Measurements from ENCODE around the gene HSD3B1. TPM values are rescaled to one million over a fixed set of nuclear protein-coding genes. Genes with fewer than 3 reads are reported as not detected.

Gene HSD3B1
- polyA plus RNA-seq, 1 of the 3 experiments (the other 2 are of a cell fraction): not detected

DNA sequence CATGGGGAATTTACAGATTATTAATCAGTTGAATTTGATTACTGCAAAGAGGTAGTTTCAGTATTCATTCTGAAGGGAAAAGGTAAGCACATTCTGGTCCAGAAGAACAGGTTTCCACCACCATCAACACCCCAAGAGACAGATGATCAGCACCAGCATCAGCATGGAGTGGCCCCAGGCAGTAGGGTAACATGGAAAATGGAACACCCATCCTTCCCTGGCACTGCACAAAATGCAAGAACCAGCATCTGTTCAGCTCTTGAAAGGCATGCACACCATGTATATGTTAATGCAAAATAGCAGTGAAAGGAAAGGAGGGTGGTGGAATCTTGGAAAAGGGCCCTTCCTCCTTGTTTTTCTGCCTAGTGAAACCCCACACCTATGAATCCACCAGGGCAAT lies 9.2 kb downstream of the HSD3B1 start:
- no peak overlapping the region for H2AFZ ChIP-seq (ENCODE audit: low read depth)
- H3K36me3 ChIP-seq (replicated peaks in 1 of 2; ENCODE audit: control insufficient read depth in 1 of 2, insufficient read depth in 2 of 2, low read length in 1 of 2): no peaks in the 10 kb centered on the region
- CTCF ChIA-PET: no interaction called here
- H3K27me3 ChIP-seq (ENCODE audit: insufficient read depth): peaks cover 14% of the 10 kb centered on the region
- no peak overlapping the region for H3K27ac ChIP-seq (ENCODE audit: low read depth in 2 of 2, low read length in 1 of 2)
- H3K4me1 ChIP-seq (ENCODE audit: control insufficient read depth in 1 of 2, insufficient read depth in 2 of 2, low read depth in 1 of 2, low read length in 1 of 2): no peaks in the 10 kb centered on the region
- DNase-seq: no peak
- no peak overlapping the region for H3K4me3 ChIP-seq (ENCODE audit: low read depth in 2 of 2, low read length in 1 of 2)
- no peak overlapping the region for H3K9ac ChIP-seq
- H3K9me3 ChIP-seq: no peaks in the 10 kb centered on the region
- H4K20me1 ChIP-seq (ENCODE audit: insufficient read depth): no peaks in the 10 kb centered on the region
- no peaks in the 10 kb centered on the region for H3K9me2 ChIP-seq
- POLR2A ChIA-PET: no interaction called here
- no peaks in the 10 kb centered on the region for H3F3A ChIP-seq (replicated peaks; ENCODE audit: insufficient read depth)
- TF ChIP-seq YY1 (IDR thresholded peaks at IDR 0.05; ENCODE audit: low read depth) (no peak), TAF1 (IDR thresholded peaks at IDR 0.05; ENCODE audit: borderline replicate concordance, low read depth, low read length) (no peak), FOXM1 (IDR thresholded peaks at IDR 0.05; ENCODE audit: low read depth) (no peak), RXRA (IDR thresholded peaks at IDR 0.05; ENCODE audit: borderline replicate concordance, low read depth) (no peak), NFIC (IDR thresholded peaks at IDR 0.05; ENCODE audit: borderline replicate concordance) (no peak), CHD2 (IDR thresholded peaks at IDR 0.05; ENCODE audit: low read length, partially characterized antibody) (no peak), RFX5 (IDR thresholded peaks at IDR 0.05; ENCODE audit: low read length) (no peak), JUND (IDR thresholded peaks at IDR 0.05) (no peak), EZH2phosphoT487 (IDR thresholded peaks at IDR 0.05; ENCODE audit: borderline replicate concordance, low read depth) (no peak), NRF1 (IDR thresholded peaks at IDR 0.05; ENCODE audit: low read depth, low read length) (no peak)
- H3K79me2 ChIP-seq (ENCODE audit: insufficient read depth): no peaks in the 10 kb centered on the region
- H3K4me2 ChIP-seq: no peak overlapping the region

DNA sequence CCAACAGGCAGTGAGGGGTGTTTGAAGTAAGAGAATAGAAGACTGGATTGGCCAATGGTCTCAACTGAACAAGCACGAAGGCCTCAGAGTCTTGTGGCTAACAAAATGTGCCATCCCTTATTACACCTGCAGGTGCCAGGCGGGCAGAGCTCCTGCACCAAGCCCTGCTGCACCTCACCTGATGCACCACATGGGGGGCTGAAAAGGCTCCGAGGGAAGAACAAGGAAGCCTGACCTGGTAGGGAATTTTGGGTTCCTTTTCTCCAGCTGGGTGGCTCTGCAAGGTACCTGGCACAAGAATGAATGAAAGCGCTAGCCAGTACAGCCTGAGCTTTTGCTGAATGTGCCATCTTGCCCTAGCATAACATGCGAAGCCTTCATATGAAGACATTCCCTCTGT lies 9.7 kb downstream of the HSD3B1 start:
- no peaks in the 10 kb centered on the region for H3K9me3 ChIP-seq
- H3F3A ChIP-seq (replicated peaks; ENCODE audit: insufficient read depth): no peaks in the 10 kb centered on the region
- no peak overlapping the region for H3K27ac ChIP-seq (ENCODE audit: low read depth in 2 of 2, low read length in 1 of 2)
- no peak overlapping the region for H3K9ac ChIP-seq
- 3% methylated on average over 5 of the region's 5 CpGs for WGBS (ENCODE audit: low lambda C conversion rate)
- H3K27me3 ChIP-seq (ENCODE audit: insufficient read depth): peaks cover 10% of the 10 kb centered on the region
- no peak for DNase-seq
- H3K4me1 ChIP-seq (ENCODE audit: control insufficient read depth in 1 of 2, insufficient read depth in 2 of 2, low read depth in 1 of 2, low read length in 1 of 2): no peaks in the 10 kb centered on the region
- CTCF ChIA-PET: no interaction called here
- H3K9me2 ChIP-seq: no peaks in the 10 kb centered on the region
- no peak overlapping the region for H3K4me3 ChIP-seq (ENCODE audit: low read depth in 2 of 2, low read length in 1 of 2)
- H3K4me2 ChIP-seq: no peak overlapping the region
- no peaks in the 10 kb centered on the region for H3K36me3 ChIP-seq (replicated peaks in 1 of 2; ENCODE audit: control insufficient read depth in 1 of 2, insufficient read depth in 2 of 2, low read length in 1 of 2)
- H3K79me2 ChIP-seq (ENCODE audit: insufficient read depth): no peaks in the 10 kb centered on the region
- POLR2A ChIA-PET: no interaction called here
- no peaks in the 10 kb centered on the region for H4K20me1 ChIP-seq (ENCODE audit: insufficient read depth)
- no peak overlapping the region for H2AFZ ChIP-seq (ENCODE audit: low read depth)
- no peak for TF ChIP-seq RXRA (IDR thresholded peaks at IDR 0.05; ENCODE audit: borderline replicate concordance, low read depth)
- no peak for TF ChIP-seq TAF1 (IDR thresholded peaks at IDR 0.05; ENCODE audit: borderline replicate concordance, low read depth, low read length)
- TF ChIP-seq, protein P1, sequence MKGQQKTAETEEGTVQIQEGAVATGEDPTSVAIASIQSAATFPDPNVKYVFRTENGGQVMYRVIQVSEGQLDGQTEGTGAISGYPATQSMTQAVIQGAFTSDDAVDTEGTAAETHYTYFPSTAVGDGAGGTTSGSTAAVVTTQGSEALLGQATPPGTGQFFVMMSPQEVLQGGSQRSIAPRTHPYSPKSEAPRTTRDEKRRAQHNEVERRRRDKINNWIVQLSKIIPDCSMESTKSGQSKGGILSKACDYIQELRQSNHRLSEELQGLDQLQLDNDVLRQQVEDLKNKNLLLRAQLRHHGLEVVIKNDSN (IDR thresholded peaks at IDR 0.05; ENCODE audit: borderline replicate concordance, low read depth): no peak
- TF ChIP-seq, protein P2, sequence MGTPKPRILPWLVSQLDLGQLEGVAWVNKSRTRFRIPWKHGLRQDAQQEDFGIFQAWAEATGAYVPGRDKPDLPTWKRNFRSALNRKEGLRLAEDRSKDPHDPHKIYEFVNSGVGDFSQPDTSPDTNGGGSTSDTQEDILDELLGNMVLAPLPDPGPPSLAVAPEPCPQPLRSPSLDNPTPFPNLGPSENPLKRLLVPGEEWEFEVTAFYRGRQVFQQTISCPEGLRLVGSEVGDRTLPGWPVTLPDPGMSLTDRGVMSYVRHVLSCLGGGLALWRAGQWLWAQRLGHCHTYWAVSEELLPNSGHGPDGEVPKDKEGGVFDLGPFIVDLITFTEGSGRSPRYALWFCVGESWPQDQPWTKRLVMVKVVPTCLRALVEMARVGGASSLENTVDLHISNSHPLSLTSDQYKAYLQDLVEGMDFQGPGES (IDR thresholded peaks at IDR 0.05; ENCODE audit: low read depth, low read length): no peak
- TF ChIP-seq NFIC (IDR thresholded peaks at IDR 0.05; ENCODE audit: borderline replicate concordance): no peak
- no peak for TF ChIP-seq EP300 (IDR thresholded peaks at IDR 0.05; ENCODE audit: borderline replicate concordance in 1 of 2, low read depth in 1 of 2, low read length in 1 of 2)
- TF ChIP-seq MEF2A (IDR thresholded peaks at IDR 0.05; ENCODE audit: borderline replicate concordance, low read depth): no peak
- TF ChIP-seq, protein P3, sequence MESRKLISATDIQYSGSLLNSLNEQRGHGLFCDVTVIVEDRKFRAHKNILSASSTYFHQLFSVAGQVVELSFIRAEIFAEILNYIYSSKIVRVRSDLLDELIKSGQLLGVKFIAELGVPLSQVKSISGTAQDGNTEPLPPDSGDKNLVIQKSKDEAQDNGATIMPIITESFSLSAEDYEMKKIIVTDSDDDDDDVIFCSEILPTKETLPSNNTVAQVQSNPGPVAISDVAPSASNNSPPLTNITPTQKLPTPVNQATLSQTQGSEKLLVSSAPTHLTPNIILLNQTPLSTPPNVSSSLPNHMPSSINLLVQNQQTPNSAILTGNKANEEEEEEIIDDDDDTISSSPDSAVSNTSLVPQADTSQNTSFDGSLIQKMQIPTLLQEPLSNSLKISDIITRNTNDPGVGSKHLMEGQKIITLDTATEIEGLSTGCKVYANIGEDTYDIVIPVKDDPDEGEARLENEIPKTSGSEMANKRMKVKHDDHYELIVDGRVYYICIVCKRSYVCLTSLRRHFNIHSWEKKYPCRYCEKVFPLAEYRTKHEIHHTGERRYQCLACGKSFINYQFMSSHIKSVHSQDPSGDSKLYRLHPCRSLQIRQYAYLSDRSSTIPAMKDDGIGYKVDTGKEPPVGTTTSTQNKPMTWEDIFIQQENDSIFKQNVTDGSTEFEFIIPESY (IDR thresholded peaks at IDR 0.05; ENCODE audit: borderline replicate concordance, low read depth): no peak
- TF ChIP-seq, protein P4, sequence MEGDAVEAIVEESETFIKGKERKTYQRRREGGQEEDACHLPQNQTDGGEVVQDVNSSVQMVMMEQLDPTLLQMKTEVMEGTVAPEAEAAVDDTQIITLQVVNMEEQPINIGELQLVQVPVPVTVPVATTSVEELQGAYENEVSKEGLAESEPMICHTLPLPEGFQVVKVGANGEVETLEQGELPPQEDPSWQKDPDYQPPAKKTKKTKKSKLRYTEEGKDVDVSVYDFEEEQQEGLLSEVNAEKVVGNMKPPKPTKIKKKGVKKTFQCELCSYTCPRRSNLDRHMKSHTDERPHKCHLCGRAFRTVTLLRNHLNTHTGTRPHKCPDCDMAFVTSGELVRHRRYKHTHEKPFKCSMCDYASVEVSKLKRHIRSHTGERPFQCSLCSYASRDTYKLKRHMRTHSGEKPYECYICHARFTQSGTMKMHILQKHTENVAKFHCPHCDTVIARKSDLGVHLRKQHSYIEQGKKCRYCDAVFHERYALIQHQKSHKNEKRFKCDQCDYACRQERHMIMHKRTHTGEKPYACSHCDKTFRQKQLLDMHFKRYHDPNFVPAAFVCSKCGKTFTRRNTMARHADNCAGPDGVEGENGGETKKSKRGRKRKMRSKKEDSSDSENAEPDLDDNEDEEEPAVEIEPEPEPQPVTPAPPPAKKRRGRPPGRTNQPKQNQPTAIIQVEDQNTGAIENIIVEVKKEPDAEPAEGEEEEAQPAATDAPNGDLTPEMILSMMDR (IDR thresholded peaks at IDR 0.05): no peak
- no peak for TF ChIP-seq RCOR1 (IDR thresholded peaks at IDR 0.05; ENCODE audit: low read length)
- TF ChIP-seq TEAD4 (IDR thresholded peaks at IDR 0.05; ENCODE audit: borderline replicate concordance, insufficient read depth): no peak
- no peak for TF ChIP-seq SIN3A (IDR thresholded peaks at IDR 0.05; ENCODE audit: borderline replicate concordance, low read depth, low read length)
